ENCODE results near the gene MAP1A.

- TF ChIP-seq GATA3 (IDR thresholded peaks at IDR 0.05; ENCODE audit: low read depth, low read length) (no peak), GATA2 (IDR thresholded peaks at IDR 0.05; ENCODE audit: low read depth, low read length) (no peak)
Observed at GRCh38 chr15:43473885-43474284, 43.5 kb upstream of the MAP1A start.

All from SH-SY5Y (cell line).